HFF-Myc (cell line): ENCODE data around the gene CDC34.

Experiments
- DNase-seq: peaks from one replicate; pipeline ENCODE4 v3.0.0-alpha.2; 2011; ENCODE audit warnings: low read depth; ENCODE audit errors: extremely low read depth
- H3K4me3 ChIP-seq: replicated peaks from 2 replicates; pipeline ENCODE4 v1.5.1; 2011; ENCODE audit warnings: low read depth, mild to moderate bottlenecking, control low read depth, low read length
- TF ChIP-seq, protein P1 (sequence below): IDR thresholded peaks from 2 replicates; pipeline ENCODE4 v1.5.1; 2012; ENCODE audit warnings: mild to moderate bottlenecking, low read depth, low read length, control low read depth; ENCODE audit errors: missing control alignments

CDC34 gene

DNA sequence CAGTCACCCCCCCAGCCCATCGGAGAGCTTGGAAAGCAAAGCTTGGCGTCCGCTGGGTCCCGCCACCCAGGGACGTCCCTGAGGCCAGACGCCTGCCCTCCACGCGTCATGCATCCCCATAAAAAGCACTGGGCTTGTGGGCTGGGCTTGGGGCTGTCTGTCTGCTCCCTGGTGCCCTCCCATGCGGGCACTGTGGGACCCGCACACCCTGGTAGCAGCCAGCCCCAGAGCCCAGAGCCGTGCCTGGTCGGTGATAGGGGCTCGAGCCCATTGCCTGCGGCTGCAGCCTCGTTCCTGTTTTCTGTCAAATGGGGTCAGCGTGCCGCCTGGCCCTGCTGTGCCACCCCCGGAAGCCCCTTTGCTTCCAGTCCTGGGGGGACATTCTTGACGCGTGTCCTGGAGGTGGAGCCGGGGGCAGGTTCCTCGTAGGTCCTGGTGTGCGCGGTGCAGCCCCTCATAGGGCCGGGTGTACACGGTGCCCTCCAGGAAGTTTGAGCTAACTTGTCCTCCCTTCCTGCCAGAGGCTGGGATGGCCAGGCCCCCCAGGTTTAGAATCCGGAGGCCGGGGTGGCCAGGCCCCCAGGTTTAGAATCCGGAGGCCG, 8.0 kb downstream of the CDC34 start:
- DNase-seq, result no peak
- no peak overlapping the region for H3K4me3 ChIP-seq
- TF ChIP-seq, protein P1, sequence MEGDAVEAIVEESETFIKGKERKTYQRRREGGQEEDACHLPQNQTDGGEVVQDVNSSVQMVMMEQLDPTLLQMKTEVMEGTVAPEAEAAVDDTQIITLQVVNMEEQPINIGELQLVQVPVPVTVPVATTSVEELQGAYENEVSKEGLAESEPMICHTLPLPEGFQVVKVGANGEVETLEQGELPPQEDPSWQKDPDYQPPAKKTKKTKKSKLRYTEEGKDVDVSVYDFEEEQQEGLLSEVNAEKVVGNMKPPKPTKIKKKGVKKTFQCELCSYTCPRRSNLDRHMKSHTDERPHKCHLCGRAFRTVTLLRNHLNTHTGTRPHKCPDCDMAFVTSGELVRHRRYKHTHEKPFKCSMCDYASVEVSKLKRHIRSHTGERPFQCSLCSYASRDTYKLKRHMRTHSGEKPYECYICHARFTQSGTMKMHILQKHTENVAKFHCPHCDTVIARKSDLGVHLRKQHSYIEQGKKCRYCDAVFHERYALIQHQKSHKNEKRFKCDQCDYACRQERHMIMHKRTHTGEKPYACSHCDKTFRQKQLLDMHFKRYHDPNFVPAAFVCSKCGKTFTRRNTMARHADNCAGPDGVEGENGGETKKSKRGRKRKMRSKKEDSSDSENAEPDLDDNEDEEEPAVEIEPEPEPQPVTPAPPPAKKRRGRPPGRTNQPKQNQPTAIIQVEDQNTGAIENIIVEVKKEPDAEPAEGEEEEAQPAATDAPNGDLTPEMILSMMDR, result no peak

GRCh38 chr19:540867-541637, 9.5 kb downstream of the CDC34 start:
- no peak for DNase-seq
- TF ChIP-seq, protein P1, result no peak
- H3K4me3 ChIP-seq, result no peak overlapping the region

- TF ChIP-seq, protein P1, result no peak
- DNase-seq, result no peak
- H3K4me3 ChIP-seq, result no peak overlapping the region
Observed at GRCh38 chr19:541699-542098, 10.1 kb downstream of the CDC34 start.

DNA sequence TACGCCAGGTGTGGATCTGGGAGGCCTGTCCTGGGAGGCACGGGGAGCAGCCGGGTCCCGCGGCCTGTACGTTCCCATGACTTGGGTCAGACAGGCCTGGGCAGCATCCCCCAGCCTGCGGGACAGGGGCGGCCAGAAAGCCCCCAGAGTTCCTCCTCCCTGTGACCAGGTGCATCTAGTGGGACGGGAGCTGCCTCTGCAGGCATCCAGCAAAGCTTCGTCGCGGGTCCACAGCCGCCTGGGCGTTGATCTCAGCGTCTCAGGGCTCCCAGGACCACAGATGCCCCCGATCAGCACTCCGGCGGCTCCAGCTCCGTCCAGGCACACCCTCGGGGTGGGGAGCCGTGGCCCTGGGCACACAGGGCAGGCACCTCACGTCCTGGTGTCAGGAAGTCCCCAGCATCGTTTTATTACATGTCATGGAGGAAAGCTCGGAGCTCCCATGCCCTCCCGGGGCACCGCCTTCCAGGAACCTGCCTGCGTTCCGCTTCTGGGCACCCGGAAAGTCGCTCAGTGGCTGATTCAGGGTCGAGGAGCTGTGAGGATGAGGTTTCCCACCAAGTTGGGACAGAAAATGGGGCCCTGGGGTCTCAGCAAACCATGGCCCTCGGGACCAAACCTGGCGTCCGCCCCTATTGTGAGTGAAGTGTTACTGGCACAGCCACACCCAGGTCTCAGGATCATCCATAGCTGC, 10.8 kb downstream of the CDC34 start:
- no peak for DNase-seq
- TF ChIP-seq, protein P1, result no peak
- no peak overlapping the region for H3K4me3 ChIP-seq

GRCh38 chr19:543910-544608, 12.5 kb downstream of the CDC34 start, which contains the start of gene GZMM:
Gene GZMM, plus strand, starts transcription at chr19:544053. Its CDS starts 19 bp downstream, at chr19:544072.
- no peak within 1 kb of the TSS for H3K4me3 ChIP-seq
- TF ChIP-seq, protein P1, result no peak

DNA sequence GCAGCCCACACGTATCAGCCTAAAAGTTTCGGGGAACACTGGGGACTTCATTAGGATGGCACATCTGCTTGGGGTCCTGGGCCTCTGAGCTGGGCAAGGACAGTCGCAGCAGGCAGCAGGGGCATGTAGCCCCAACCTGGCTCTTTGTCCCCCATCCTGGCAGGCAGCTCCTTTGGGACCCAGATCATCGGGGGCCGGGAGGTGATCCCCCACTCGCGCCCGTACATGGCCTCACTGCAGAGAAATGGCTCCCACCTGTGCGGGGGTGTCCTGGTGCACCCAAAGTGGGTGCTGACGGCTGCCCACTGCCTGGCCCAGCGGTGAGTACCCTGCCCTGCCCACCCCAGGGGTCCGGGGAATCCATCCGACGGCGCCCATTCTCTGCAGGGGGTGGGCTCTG, 15.6 kb downstream of the CDC34 start:
- TF ChIP-seq, protein P1, result no peak
- no peak overlapping the region for H3K4me3 ChIP-seq
- DNase-seq, result no peak

More at GRCh38 chr19:543910-544608, 12.5 kb downstream of the CDC34 start, which contains the start of gene GZMM:
- DNase-seq, result no peak
